DND-41 (cell line): Measurements from ENCODE around the gene KIR2DL3.
"Not testable (repeated sequence)": the region's sequence is repeated elsewhere in the genome, so short reads cannot be mapped to it uniquely, and the experiment has no call there.

Source experiments
- ATAC-seq: fragments of 200-7000 bp; cut with Tn5 transposase; 3 replicates; pipeline ENCODE4 v1.9.1; 2021; ENCODE audit warnings: low read depth; ENCODE audit not compliant: insufficient read depth
- DNase-seq: peaks from one replicate; pipeline ENCODE4 v3.0.0-alpha.2; 2020
- H2AFZ ChIP-seq: 2 replicates; pipeline ENCODE4 v1.6.0; 2012; ENCODE audit warnings: low read depth, low read length
- H3K27ac ChIP-seq: 2 replicates; pipeline ENCODE4 v1.5.1; 2012; ENCODE audit warnings: low read length, inconsistent platforms
- H3K27me3 ChIP-seq: fragments of 200-600 bp; sonication (generic); 2 replicates; pipeline ENCODE4 v1.6.0; 2012; ENCODE audit warnings: low read length, mild to moderate bottlenecking, inconsistent platforms; ENCODE audit not compliant: insufficient read depth, poor library complexity
- H3K36me3 ChIP-seq: 2 replicates; pipeline ENCODE4 v1.5.1; 2012; ENCODE audit warnings: low read length, inconsistent platforms; ENCODE audit not compliant: insufficient read depth
- H3K4me1 ChIP-seq: 2 replicates; pipeline ENCODE4 v1.5.1; 2012; ENCODE audit warnings: mild to moderate bottlenecking, low read length; ENCODE audit not compliant: insufficient read depth
- H3K4me2 ChIP-seq: 2 replicates; pipeline ENCODE4 v1.6.0; 2012; ENCODE audit warnings: mild to moderate bottlenecking, moderate library complexity, low read length, inconsistent platforms; ENCODE audit not compliant: insufficient read depth
- H3K4me3 ChIP-seq, 2 experiments: fragments of 200-600 bp in 1 of 2; shearing (Covaris generic) in 1 of 2; 2 replicates each; pipeline ENCODE4 v1.5.1; 2012 to 2016; ENCODE audit warnings: inconsistent platforms in 2 of 2, low read length in 2 of 2, mild to moderate bottlenecking in 2 of 2, low read depth in 1 of 2, moderate library complexity in 1 of 2
- H3K79me2 ChIP-seq: 2 replicates; pipeline ENCODE4 v1.6.0; 2012; ENCODE audit warnings: low read length, inconsistent platforms; ENCODE audit not compliant: insufficient read depth
- H3K9ac ChIP-seq: 2 replicates; pipeline ENCODE4 v1.6.0; 2012; ENCODE audit warnings: low read depth, mild to moderate bottlenecking, inconsistent platforms, low read length, moderate library complexity
- H3K9me3 ChIP-seq: 2 replicates; pipeline ENCODE4 v1.5.1; 2012; ENCODE audit warnings: low read length, moderate library complexity, mild to moderate bottlenecking, inconsistent platforms; ENCODE audit not compliant: insufficient read depth, severe bottlenecking
- H4K20me1 ChIP-seq: 2 replicates; pipeline ENCODE4 v1.6.0; 2012; ENCODE audit warnings: low read length; ENCODE audit not compliant: insufficient read depth
- CTCF ChIP-seq: IDR thresholded peaks from 2 replicates; pipeline ENCODE4 v1.5.1; 2012; ENCODE audit warnings: borderline replicate concordance, low read length, moderate library complexity, mild to moderate bottlenecking; ENCODE audit not compliant: poor library complexity, severe bottlenecking; ENCODE audit errors: extremely low read depth
- EZH2 ChIP-seq: IDR thresholded peaks from 3 replicates; pipeline ENCODE4 v1.6.1; 2012; ENCODE audit warnings: borderline replicate concordance, low read depth, mild to moderate bottlenecking, moderate library complexity, low read length, inconsistent platforms; ENCODE audit not compliant: severe bottlenecking

The KIR2DL3 gene

GRCh38 chr19:54738306-54738705 is at the start of gene KIR2DL3:
Gene KIR2DL3 (plus strand): TSS chr19:54738513. CDS start chr19:54738546, 33 bp downstream.
- H3K4me2 ChIP-seq, H3K9me3 ChIP-seq, H2AFZ ChIP-seq, H3K4me3 ChIP-seq, H4K20me1 ChIP-seq, H3K27me3 ChIP-seq, H3K4me1 ChIP-seq, H3K36me3 ChIP-seq, DNase-seq, H3K27ac ChIP-seq, H3K9ac ChIP-seq, ATAC-seq, H3K79me2 ChIP-seq: not testable (repeated sequence)

DNA sequence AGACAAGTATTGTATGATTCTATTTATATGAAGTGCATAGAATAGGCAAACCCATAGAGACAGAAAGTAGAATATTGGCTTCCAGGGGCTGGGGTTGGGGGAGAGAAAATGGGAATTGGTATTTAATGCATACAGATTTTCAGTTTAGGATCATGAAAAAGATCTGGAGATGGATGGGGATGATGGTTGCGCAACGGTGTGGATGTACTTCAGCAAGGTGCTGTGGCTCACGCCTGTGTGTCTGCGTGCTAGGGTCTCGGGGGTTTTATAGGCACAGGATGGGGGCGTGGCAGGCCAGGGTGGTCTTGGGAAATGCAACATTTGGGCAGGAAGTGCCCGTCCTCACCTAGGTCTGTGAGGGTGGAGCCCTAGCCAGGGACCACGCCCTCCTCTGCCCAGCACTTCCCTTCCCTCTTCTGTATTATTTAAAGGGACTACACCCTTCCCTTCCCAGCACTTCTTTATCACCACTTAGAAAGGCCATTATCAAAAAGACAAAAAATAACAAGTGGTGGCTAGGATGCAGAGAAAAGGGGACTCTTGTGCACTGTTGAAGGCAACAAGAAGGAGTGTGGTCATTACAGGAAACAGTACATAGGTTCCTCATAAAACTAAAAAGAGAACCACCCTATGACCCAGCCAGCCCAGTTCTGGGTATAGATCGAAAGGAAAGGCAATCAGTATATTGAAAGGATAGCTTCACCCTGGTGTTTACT is 46.6 kb upstream of the KIR2DL3 start:
- no peak overlapping the region for H3K27ac ChIP-seq
- no peaks in the 10 kb centered on the region for H3K4me1 ChIP-seq
- no peaks in the 10 kb centered on the region for H3K9me3 ChIP-seq
- H3K4me3 ChIP-seq, result no peak overlapping the region
- H3K79me2 ChIP-seq, result no peaks in the 10 kb centered on the region
- DNase-seq (no peak), ATAC-seq (no peak)
- H4K20me1 ChIP-seq, result no peaks in the 10 kb centered on the region; the same call in 1 of the 2 replicates
- no peak overlapping the region for H2AFZ ChIP-seq
- H3K9ac ChIP-seq, result no peak overlapping the region
- no peaks in the 10 kb centered on the region for H3K27me3 ChIP-seq
- no peak overlapping the region for H3K4me2 ChIP-seq
- H3K36me3 ChIP-seq, result no peaks in the 10 kb centered on the region
- TF ChIP-seq CTCF (no peak), EZH2 (no peak)

DNA sequence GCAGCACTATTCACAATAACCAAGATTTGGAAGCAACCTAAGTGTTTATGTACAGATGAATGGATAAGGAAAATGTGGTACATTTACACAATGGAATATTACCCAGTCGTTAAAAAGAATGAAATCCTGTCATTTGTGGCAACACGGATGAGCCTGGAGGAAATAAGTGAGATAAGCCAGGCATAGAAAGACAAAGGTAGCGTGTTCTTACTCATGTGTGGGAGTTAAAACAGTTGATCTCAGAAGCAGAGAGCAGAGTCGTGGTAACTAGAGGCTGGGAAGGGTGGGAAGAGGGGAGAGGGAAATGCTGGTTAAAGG is 46.1 kb upstream of the KIR2DL3 start:
- no peak for TF ChIP-seq EZH2
- TF ChIP-seq CTCF, result no peak
- Histone ChIP-seq H3K4me3 (no peak overlapping the region), H3K9ac (no peak overlapping the region), H3K9me3 (no peaks in the 10 kb centered on the region), H3K79me2 (no peaks in the 10 kb centered on the region), H3K27ac (no peak overlapping the region), H2AFZ (no peak overlapping the region), H3K27me3 (no peaks in the 10 kb centered on the region), H3K4me2 (no peak overlapping the region), H3K36me3 (no peaks in the 10 kb centered on the region), H3K4me1 (no peaks in the 10 kb centered on the region), H4K20me1 (no peaks in the 10 kb centered on the region; the same call in 1 of the 2 replicates)
- ATAC-seq (no peak), DNase-seq (no peak)

DNA sequence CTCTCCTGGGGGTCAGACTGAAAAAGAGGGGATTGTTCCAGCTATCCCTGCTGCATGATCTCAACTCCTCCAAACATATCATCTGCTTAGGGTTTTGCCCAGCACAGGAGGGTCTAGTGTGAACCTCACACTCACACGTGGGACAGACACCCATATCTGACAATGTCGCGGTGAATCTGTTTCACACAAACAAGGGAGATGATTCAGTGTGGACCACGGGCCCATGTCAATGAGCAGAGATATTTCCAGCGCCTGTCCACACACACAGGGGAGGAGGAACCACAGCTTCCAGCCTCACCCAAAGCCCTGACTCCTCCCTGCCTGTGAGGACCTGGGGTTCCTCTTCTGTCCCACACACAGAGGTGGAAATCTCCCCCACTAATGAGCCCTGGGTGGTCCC is 43.7 kb upstream of the KIR2DL3 start:
- Histone ChIP-seq H3K27me3 (no peaks in the 10 kb centered on the region), H3K79me2 (no peaks in the 10 kb centered on the region), H3K9me3 (no peaks in the 10 kb centered on the region), H3K4me2 (no peak overlapping the region), H3K9ac (no peak overlapping the region), H4K20me1 (no peaks in the 10 kb centered on the region; the same call in 1 of the 2 replicates), H3K4me3 (no peak overlapping the region), H3K36me3 (no peaks in the 10 kb centered on the region), H2AFZ (no peak overlapping the region), H3K27ac (no peak overlapping the region), H3K4me1 (no peaks in the 10 kb centered on the region)
- no peak for DNase-seq
- no peak for ATAC-seq
- no peak for TF ChIP-seq CTCF
- TF ChIP-seq EZH2, result no peak
